LNCAP (cell line): ENCODE results near the gene GRHPR.

Experiments used
- TF ChIP-seq, protein P1 (sequence below): fragments of 450-650 bp; IDR thresholded peaks from 2 replicates; pipeline ENCODE4 v1.5.1; 2017; ENCODE audit warnings: mild to moderate bottlenecking

GRHPR gene

DNA sequence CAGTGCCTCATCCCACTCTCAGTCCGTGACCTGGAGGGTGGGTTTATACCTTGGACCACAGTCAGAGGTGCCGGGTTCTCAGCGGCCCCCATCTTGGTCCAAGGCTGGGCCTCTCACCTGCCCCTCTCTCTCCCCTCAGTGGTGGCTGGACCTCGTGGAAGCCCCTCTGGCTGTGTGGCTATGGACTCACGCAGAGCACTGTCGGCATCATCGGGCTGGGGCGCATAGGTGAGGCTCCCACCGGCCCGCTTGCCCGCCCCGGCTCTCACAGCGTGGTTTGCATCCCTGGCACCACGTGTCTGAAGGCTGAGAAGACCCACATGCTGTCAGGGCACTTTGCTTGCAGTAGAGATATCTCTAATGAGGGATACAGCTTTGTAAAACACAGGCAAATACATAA, 5.8 kb downstream of the GRHPR start:
- TF ChIP-seq, protein P1, sequence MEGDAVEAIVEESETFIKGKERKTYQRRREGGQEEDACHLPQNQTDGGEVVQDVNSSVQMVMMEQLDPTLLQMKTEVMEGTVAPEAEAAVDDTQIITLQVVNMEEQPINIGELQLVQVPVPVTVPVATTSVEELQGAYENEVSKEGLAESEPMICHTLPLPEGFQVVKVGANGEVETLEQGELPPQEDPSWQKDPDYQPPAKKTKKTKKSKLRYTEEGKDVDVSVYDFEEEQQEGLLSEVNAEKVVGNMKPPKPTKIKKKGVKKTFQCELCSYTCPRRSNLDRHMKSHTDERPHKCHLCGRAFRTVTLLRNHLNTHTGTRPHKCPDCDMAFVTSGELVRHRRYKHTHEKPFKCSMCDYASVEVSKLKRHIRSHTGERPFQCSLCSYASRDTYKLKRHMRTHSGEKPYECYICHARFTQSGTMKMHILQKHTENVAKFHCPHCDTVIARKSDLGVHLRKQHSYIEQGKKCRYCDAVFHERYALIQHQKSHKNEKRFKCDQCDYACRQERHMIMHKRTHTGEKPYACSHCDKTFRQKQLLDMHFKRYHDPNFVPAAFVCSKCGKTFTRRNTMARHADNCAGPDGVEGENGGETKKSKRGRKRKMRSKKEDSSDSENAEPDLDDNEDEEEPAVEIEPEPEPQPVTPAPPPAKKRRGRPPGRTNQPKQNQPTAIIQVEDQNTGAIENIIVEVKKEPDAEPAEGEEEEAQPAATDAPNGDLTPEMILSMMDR: no peak

DNA sequence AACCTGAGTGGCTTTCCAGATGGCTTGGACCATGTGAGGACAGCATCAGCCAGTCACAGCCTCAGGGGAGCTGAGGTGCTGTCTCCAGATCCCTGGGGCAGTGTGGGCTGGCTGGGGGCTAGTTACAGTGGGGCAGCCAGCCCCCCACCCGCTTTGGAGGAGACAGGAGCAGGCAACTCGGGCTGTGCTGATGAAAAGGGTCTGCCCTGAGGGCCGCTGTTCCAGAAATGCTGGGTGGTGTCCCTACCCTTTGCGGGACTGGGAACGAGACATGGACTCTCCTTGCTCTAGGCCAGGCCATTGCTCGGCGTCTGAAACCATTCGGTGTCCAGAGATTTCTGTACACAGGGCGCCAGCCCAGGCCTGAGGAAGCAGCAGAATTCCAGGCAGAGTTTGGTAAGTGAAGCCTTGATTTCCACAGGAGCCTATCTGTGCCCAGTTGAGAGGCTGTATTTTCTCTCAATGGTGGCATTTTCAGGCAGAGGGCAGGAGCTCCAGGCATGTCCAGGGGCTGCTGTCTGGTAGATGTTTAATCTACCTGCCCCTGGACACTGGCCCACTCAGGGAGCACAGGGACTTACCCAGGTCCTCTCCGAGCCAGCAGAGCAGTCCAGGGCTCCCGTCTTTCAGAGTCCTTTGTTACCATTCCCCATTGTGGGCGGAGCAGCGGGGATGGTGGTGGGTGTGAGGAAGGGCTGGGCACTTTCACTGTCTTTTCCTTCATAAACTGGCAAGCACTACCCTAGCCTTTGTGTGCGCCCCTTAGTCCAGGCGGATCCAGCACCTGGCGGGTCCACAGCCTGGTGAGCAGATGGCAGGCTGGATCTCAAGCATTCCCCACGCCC, 7.2 kb downstream of the GRHPR start:
- TF ChIP-seq, protein P1: no peak

DNA sequence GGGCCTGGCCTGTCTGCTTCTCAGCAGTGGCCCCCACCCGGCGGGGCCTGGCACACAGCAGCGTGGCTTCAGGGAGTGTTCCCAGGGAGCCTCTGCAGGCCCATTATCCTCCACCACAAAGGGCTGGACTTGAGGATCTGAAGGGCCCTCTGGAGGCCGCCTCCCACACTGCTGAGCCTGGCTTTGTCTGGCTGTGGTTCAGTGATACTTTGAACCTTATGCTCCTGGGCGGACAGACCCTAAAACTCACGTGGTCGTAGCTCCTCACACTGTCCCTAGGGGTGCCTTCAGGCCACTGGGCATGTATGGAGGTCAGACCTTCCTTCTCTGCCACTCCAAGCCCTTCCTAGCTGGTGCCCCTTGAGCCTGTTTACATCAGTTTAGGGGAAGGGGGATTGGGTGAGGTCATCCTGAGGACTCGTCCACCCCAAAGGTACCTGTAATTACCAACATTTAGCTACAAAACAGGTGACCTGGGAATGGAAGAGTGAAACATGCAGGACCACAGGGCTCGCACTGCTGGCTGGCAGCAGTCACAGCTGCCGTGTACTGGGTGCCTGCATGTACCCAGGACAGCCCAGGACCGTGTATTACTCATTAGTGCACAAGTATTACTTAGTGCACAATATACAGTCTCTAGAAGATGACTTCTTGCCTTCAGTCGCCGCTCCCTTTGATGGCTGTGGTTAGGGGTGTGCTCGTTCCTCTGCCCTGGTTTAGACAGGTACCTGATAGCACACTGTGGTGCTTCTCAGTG, 8.5 kb downstream of the GRHPR start:
- TF ChIP-seq, protein P1: no peak

DNA sequence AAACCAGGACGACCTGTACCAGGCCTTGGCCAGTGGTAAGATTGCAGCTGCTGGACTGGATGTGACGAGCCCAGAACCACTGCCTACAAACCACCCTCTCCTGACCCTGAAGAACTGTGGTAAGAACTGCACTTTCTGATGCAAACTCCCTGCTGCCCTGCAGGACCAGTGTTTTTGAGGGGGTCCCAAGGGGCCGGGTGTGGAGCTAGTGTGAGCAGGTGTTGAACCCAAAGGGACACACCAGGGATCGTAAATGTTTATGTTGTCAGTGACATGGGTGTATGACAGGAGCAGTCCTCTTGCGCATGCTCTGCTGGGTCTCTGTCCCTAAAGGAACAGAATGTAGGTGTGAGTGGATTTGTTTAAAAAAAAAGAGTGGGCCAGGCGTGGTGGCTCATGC, 9.5 kb downstream of the GRHPR start:
- TF ChIP-seq, protein P1: no peak

DNA sequence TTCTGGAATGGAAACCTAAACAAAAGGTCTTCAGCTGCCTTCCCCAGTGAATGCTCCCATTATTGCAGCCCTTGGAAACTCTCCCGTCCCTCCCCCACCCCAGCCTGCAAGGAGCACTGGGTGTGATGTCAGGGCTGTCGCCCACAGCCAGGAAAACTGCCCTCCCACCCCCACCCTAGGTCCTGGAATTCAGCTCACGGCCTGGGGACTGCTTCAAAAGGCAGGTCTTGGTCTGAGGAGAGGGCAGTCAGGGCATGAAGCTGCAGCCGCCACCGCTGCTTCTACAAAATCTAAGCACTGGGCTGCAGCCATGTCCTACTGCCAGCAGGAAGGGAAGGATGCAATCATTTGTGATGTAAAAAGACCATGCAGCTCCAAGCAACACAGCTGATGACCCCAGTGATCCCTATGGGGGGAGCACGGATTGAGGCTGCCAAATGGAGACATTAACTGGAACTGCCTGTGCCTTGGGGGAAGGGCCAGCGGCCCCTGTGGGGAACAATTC, 11.4 kb downstream of the GRHPR start:
- TF ChIP-seq, protein P1: no peak

DNA sequence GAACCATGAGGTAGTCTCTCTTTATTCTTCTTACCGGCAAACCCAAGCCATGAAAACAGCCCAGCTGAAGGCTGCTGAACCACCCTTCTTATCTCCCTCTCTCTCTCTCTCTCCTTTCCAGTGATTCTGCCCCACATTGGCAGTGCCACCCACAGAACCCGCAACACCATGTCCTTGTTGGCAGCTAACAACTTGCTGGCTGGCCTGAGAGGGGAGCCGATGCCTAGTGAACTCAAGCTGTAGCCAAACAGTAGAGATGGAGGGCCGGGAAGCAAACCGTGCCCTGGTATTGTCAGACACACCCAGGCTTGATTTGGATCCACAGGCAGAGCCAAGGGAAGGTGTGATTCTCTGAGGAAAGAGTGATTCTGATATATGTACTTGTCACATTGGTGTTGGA, 14.0 kb downstream of the GRHPR start:
- TF ChIP-seq, protein P1: no peak

DNA sequence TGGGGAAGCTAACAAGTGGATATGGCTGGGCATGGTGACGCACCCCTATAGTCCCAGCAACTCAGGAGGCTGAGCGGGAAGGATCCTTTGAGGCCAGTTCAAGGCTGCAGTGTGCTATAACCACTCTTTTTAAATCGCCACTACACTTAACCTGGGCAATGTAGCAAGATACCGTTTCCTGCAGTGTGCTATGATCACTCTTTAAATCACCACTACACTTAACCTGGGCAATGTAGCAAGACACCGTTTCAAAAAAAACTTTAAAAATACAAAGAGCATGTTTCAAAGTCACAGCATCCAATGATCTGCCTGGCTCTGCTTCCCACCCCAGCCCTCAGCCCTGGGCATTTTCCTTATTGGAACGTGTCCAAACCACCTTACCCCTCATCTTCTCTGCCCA, 14.5 kb downstream of the GRHPR start:
- TF ChIP-seq, protein P1: no peak
